ENCODE measurements around the gene AP1B1.

AP1B1 gene

GRCh38 chr22:29301716-29302401, 86.5 kb downstream of the AP1B1 start:
- no peak for DNase-seq (ENCODE audit: low read depth in 3 of 3, low spot score in 1 of 3)

GRCh38 chr22:29300807-29301601, 87.4 kb downstream of the AP1B1 start:
- DNase-seq (ENCODE audit: low read depth in 3 of 3, low spot score in 1 of 3) = no peak

- no peak for DNase-seq (ENCODE audit: low read depth in 3 of 3, low spot score in 1 of 3)
These were observed 87.9 kb downstream of the AP1B1 start for GRCh38 chr22:29300467-29300806.

GRCh38 chr22:29299136-29299900, 89.1 kb downstream of the AP1B1 start:
- no peak for DNase-seq (ENCODE audit: low read depth in 3 of 3, low spot score in 1 of 3)

GRCh38 chr22:29298641-29299040, 89.7 kb downstream of the AP1B1 start:
- DNase-seq (ENCODE audit: low read depth in 3 of 3, low spot score in 1 of 3) = no peak

GRCh38 chr22:29292379-29292778, 96.0 kb downstream of the AP1B1 start:
- DNase-seq (ENCODE audit: low read depth in 3 of 3, low spot score in 1 of 3) = no peak

GRCh38 chr22:29291215-29291614, 97.2 kb downstream of the AP1B1 start:
- DNase-seq (ENCODE audit: low read depth in 3 of 3, low spot score in 1 of 3) = no peak

GRCh38 chr22:29290061-29290460, 98.3 kb downstream of the AP1B1 start:
- DNase-seq (ENCODE audit: low read depth in 3 of 3, low spot score in 1 of 3) = no peak

GRCh38 chr22:29288837-29289236, 99.5 kb downstream of the AP1B1 start:
- no peak for DNase-seq (ENCODE audit: low read depth in 3 of 3, low spot score in 1 of 3)

GRCh38 chr22:29284196-29284595, 104.2 kb downstream of the AP1B1 start:
- no peak for DNase-seq (ENCODE audit: low read depth in 3 of 3, low spot score in 1 of 3)

GRCh38 chr22:29277927-29278326, 110.4 kb downstream of the AP1B1 start:
- DNase-seq (ENCODE audit: low read depth in 3 of 3, low spot score in 1 of 3) = no peak
